Measurements from ENCODE around the gene KCNMA1.

- no peak for TF ChIP-seq POLR2A (IDR thresholded peaks at IDR 0.05)
- no peak for TF ChIP-seq CTCF (IDR thresholded peaks at IDR 0.05)
- TF ChIP-seq POLR2AphosphoS5 (IDR thresholded peaks at IDR 0.05): no peak
Measured at GRCh38 chr10:77308084-77308732, 329.4 kb downstream of the KCNMA1 start.
